NCI-H2196 (cell line): ENCODE data around the gene TMED6.
"Not testable (repeated sequence)": the region's sequence is repeated elsewhere in the genome, so short reads cannot be mapped to it uniquely, and the experiment has no call there.

ENCODE experiments used
- DNase-seq: peaks from one replicate; lab custom pipeline; 2025; ENCODE audit not compliant: unreplicated experiment; lab: John Stamatoyannopoulos, UW

The TMED6 gene

GRCh38 chr16:69306031-69306430 lies 45.6 kb downstream of the TMED6 start:
- DNase-seq: no peak

- no peak for DNase-seq
These were observed 49.3 kb downstream of the TMED6 start for GRCh38 chr16:69302301-69302700.

GRCh38 chr16:69301861-69302260 lies 49.7 kb downstream of the TMED6 start:
- no peak for DNase-seq

- DNase-seq: no peak
These were observed 50.4 kb downstream of the TMED6 start for GRCh38 chr16:69301187-69301586.

GRCh38 chr16:69298261-69298660 lies 53.3 kb downstream of the TMED6 start:
- DNase-seq: no peak

DNA sequence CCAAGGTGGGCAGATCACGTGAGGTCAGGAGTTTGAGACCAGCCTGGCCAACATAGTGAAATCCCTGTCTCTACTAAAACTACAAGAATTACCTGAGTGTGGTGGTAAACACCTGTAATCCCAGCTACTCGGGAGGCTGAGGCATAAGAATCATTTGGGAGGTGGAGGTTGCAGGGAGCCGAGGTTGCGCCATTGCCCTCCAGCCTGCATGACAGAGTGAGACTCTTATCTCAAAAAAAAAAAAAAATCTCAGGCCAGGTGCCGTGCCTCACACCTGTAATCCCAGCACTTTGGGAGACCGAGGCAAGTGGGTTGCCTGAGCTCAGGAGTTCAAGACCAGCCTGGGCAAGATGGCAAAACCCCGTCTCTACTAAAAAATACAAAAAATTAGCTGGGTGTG lies 54.8 kb downstream of the TMED6 start:
- DNase-seq: not testable (repeated sequence)

GRCh38 chr16:69294051-69294450 lies 57.5 kb downstream of the TMED6 start:
- DNase-seq: no peak

- DNase-seq: no peak
These were observed 58.2 kb downstream of the TMED6 start for GRCh38 chr16:69293401-69293800.
